CD4-positive, alpha-beta T cell treated with Interleukin-17A for 4 hours (primary cell): Measurements from ENCODE around the gene P2RY13.

Experiments used
- DNase-seq: peaks from one replicate; pipeline ENCODE4 v3.0.0-alpha.2; 2020; ENCODE audit warnings: mixed read lengths

Gene P2RY13

GRCh38 chr3:151329363-151329762 lies at the start of gene P2RY13:
Gene P2RY13 (minus strand): TSS chr3:151329549. CDS start chr3:151329528, 21 bp downstream.
- DNase-seq = no peak

DNA sequence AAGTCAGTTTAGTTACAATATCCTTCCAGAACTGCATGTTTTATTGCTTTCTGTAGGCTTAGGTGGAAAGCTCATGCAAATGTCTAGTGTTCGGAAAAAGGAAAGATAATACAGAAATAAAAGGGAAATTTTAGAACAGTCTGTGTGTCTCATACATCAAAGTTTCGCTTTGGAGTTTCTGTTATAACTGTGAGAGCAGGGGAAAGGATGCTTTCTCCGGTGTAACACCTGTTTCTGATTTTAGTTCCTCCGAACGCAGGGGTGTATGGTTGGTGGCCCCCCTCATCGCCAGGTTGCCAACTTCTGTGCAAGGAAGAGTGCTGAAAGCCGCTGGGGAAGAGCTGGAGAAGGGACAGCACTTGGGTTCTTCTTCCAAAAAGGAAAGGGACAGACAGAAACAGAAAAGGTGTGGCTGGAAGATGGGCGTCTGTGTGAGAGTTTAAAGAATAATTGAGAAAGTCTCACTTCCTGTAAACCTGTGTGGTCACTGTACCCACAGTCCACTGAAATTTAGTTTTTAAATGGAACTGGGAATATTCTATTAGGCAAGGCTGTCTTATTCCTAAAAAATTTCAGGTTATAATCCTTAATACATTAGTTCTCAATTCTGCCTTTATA lies 48.5 kb upstream of the P2RY13 start:
- DNase-seq = no peak

GRCh38 chr3:151372063-151372820 lies 42.9 kb upstream of the P2RY13 start:
- DNase-seq = no peak

DNA sequence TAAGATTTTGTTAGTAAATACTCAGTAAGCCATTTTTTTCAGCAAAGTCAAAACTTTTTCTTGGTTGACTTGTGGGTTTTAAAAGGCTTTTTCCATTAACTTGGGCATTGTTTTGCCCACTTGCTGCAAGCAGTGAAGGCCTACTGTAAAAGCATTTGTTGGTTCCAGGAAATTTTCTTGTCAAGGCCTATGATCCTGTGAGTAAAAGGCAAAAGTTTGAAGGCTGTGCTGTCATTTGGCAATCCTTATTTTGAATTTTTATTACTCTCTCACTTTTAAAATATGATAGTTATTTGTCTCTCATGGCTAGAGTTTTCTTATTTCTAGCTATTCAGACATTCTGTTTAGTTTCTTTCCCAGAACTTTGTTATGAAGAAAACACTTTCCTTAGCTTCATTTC lies 42.2 kb upstream of the P2RY13 start:
- no peak for DNase-seq

GRCh38 chr3:151367448-151367847 lies 38.1 kb upstream of the P2RY13 start:
- DNase-seq = no peak

GRCh38 chr3:151366993-151367392 lies 37.6 kb upstream of the P2RY13 start:
- no peak for DNase-seq

- no peak for DNase-seq
These were observed 33.4 kb upstream of the P2RY13 start for GRCh38 chr3:151362751-151363174.

GRCh38 chr3:151357463-151357850 lies 28.1 kb upstream of the P2RY13 start:
- no peak for DNase-seq

- no peak for DNase-seq
These were observed 27.6 kb upstream of the P2RY13 start for GRCh38 chr3:151356794-151357462.

- DNase-seq = no peak
These were observed 22.3 kb upstream of the P2RY13 start for GRCh38 chr3:151351648-151352047.

DNA sequence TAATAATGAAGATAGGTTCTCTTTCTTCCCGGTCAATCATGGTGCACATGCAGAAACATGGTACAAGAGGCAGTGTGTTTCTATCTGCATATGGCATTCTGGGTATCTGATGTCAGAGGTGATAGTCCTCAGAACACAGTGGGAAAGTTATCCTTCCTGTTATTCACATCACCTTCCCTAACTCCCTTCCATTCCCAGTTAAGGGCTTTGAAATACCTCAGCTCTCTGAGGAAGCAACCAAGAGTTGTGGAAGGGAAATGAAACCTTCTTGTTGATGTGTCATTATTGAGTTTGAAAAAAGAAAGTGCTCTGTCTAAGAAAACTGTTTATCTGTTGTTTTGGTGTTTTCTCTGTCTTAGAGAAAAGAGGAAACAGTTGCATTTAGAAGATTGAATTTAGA lies 21.9 kb upstream of the P2RY13 start:
- DNase-seq = no peak

DNA sequence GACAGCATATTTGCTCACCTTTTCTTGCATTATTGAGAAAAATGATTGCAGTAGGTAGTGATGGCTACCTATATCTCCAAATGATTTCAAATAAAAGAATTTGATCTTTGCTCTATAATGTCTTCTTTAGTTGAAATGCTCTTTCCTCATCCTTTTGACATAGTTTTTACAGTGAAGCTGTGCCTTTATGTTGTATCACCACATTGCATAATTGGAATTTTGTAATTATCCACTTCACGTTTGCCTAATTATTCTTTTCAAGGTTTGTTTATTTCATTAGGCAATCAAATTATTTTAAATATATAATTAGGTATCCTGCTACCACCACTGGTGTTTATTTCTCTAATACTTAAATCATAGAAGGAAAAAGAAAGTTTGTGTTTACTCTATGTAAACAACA lies 21.3 kb upstream of the P2RY13 start:
- DNase-seq = no peak

DNA sequence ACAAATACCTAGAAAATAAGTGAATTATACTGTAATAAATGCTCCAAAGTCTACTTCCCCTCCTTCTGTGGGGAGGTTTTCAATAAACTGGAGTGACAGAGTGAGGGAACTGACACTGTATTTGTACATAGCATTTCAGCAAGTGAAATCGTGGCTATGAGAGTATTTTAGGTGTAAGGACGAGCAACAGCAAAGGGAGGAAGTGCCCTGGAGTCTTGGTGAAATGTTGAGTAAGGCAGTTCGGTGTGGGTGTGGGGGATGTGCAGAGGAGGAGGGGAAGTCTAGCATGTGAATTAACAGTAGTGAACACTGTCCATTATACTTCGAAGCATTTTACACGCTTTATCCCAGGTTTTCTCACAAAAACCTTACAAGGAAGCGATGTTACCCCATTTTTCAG lies 18.1 kb upstream of the P2RY13 start:
- no peak for DNase-seq

DNA sequence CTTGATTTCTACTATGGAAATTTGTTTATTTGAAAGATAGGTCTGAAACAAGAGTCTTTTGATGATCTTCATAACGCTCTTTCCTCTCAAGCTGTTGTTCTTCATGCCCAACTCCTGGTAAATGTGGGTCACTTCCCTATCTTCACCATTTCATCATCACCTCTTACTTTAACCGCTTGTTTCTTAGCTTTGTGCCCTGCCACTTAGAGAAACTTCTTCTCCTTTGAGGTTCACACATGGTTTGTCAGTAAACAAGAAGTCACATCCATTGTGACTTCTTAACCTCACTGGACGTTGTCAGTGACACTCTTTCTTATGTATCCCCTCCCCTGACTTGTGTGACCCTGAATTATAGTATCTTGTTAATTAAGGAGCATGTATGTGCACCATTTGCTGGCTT lies 16.9 kb upstream of the P2RY13 start:
- DNase-seq = no peak

GRCh38 chr3:151345859-151346258 lies 16.5 kb upstream of the P2RY13 start:
- DNase-seq = no peak

DNA sequence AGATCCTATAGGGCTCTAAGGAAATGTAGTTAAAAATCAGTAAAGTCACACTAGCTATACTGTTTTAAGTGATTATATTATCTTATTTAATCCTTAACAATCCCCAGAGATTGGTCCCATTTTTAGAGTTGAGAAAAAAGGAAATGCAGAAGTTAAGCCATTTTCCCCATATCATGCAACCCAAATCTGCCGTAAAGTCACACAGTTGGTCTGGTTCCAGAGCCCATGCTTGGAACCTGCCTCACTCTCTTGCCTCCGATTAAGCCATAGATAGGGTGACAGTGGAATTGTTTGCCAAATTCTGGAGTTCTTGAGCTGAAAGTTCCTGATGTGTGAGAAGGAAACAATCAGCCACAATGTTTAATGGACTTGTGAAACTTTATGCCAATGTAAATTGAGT lies 2.3 kb upstream of the P2RY13 start:
- no peak for DNase-seq

GRCh38 chr3:151330899-151331298 lies 1.6 kb upstream of the P2RY13 start:
- no peak for DNase-seq

- no peak for DNase-seq
These were observed 1.0 kb upstream of the P2RY13 start for GRCh38 chr3:151330379-151330778.

DNA sequence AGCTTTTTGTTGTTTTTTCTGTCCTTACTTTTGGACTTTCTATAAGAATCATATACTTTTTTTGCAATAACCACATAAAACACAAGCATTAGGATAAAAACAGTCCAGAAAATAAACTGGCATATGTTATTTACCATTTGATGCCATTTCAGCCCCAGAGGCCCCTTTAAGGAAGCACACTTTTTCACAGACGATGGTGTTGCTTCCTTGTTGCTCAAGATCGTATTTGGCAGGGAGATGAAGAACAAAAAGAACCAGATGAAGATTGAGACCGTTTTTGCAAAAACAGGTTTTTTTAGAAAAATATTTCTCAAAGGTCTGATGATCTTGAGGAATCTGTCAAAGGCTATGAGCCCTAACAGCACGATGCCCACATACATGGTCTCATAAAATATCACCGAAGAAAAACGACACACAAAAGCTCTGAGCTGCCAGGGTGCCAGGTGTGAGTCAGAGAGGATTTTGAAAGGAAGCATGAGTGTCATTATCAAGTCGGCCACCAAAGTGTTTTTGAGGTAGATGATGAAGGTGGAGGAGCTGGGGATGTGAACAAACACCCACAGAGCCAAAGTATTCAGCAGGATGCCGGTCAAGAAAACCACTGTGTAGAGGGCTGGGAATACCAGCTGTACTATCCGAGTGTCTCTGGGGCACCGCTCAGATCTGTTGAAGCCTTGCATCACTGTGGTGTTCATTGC lies 902 bp downstream of the P2RY13 start:
- DNase-seq = peak; percentile 30

DNA sequence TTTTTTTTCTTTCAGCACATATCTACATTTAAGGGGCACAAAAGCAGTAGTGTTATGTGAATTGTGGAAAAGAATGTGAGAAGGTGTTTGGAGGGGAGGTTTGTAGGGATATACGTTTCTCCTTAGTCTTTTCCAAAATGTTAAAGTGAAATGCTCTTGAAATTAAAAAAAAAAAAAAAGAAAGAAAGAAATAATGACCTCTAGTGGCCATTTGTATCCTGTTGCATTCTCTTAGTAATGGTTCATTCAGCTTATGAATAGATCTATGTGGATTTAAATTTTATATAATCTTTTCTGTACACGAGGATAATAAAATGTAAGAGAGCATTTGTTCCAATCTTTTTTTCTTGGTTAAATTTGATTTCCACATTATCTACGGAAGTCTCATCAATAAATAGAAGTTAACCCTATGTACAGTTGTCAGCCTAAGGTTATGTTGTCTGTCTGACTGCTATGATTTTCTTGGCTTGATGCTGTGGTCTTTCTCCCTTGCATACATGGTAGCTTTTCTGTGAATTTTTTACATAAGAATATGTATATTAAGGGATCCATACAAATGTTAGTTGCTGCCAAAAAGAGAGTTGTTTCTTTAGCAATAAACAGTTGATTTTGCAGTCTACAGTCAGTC lies 1.7 kb downstream of the P2RY13 start:
- no peak for DNase-seq

- DNase-seq = no peak
These were observed 6.8 kb downstream of the P2RY13 start for GRCh38 chr3:151322511-151322910.

DNA sequence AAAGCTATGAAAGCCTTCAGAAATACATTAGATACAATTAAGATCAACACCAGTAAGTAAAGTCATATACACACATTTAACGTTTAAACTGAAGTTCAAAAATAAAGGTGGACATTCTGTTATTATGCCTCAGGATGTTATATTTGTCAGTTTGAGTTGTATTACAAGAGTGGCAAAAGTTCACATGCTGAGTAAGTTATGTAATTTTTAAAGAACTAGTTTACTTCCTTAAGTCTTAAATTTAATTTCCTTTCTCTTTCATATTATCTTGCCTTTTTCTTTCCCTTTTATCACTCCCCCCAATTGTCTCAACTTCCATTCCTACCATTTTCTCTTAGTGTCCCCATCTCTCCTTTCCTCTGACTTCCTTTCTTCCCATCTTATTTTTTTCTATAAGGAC lies 7.8 kb downstream of the P2RY13 start:
- DNase-seq = no peak

DNA sequence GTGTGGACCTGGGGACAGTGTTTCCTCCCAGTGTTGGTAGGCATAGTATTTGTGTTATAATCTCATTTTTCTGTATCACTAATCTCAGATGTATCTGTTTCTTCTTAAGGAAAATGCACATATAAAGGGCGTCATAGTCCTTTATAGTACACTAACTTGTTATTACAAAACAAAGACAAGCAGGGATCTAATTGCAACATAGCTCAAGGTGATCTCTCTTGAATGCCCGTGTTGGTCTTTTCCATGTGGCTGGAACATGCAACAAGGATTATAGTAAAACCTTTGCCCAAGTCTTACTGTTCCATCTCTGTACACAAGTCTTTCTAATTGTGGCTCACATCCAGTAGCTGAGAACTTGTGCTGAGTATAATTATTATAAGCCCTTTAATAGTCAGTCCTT lies 9.2 kb downstream of the P2RY13 start:
- DNase-seq = no peak
